Spleen (tissue), 11 donors: Measurements from ENCODE around the gene ZNF775. TPM values are rescaled to one million over a fixed set of nuclear protein-coding genes. Genes with fewer than 3 reads are reported as not detected.

Source experiments
- DNase-seq: peaks from one replicate; pipeline ENCODE4 v3.0.0-alpha.2; 2020
- H3K27ac ChIP-seq, 8 donors: fragments of 200-600 bp; sonication (generic) in 7 of 8; 1 replicate in 4 of 8; 2 replicates in 4 of 8; pipeline versions ENCODE4 v1.5.0 to v1.8.0; 2016 to 2021; ENCODE audit warnings: inconsistent platforms in 4 of 8, mild to moderate bottlenecking in 4 of 8, moderate library complexity in 1 of 8
- H3K27me3 ChIP-seq, 7 donors: fragments of 200-600 bp; sonication (generic) in 6 of 7; replicated peaks in 1 of 7; 1 replicate in 4 of 7; 2 replicates in 3 of 7; pipeline versions ENCODE4 v1.5.0 to v1.8.0; 2016 to 2021; ENCODE audit warnings: inconsistent platforms in 3 of 7, mild to moderate bottlenecking in 1 of 7
- H3K36me3 ChIP-seq, 6 donors: fragments of 200-600 bp; sonication (generic) in 5 of 6; 1 replicate in 4 of 6; 2 replicates in 2 of 6; pipeline versions ENCODE4 v1.5.0 to v1.8.0; 2016 to 2021; ENCODE audit warnings: inconsistent platforms in 2 of 6
- H3K4me1 ChIP-seq, 6 donors: fragments of 200-600 bp; sonication (generic) in 5 of 6; 1 replicate in 3 of 6; 2 replicates in 3 of 6; pipeline versions ENCODE4 v1.5.0 to v1.8.0; 2016 to 2021; ENCODE audit warnings: inconsistent platforms in 3 of 6
- H3K4me3 ChIP-seq, 8 donors: fragments of 200-600 bp; sonication (generic) in 7 of 8; 1 replicate in 4 of 8; 2 replicates in 4 of 8; pipeline versions ENCODE4 v1.5.0 to v1.8.0; 2016 to 2021; ENCODE audit warnings: inconsistent platforms in 4 of 8, mild to moderate bottlenecking in 4 of 8, moderate library complexity in 2 of 8
- H3K9me3 ChIP-seq, 8 donors: fragments of 200-600 bp; sonication (generic) in 7 of 8; 1 replicate in 4 of 8; 2 replicates in 4 of 8; pipeline versions ENCODE4 v1.5.0 to v1.8.0; 2016 to 2021; ENCODE audit warnings: inconsistent platforms in 4 of 8
- POLR2A ChIP-seq, 3 donors: fragments of 450-650 bp; IDR thresholded peaks; one replicate each; pipeline ENCODE4 v1.5.1; 2017; ENCODE audit warnings: antibody characterized with exemption in 3 of 3, mild to moderate bottlenecking in 1 of 3
- POLR2AphosphoS5 ChIP-seq, 3 donors: sonication (generic); formaldehyde crosslinking; IDR thresholded peaks; one replicate each; pipeline ENCODE4 v1.5.1; 2017; ENCODE audit warnings: antibody characterized with exemption in 3 of 3
- WGBS, 5 donors: extraction: QIAGEN DNeasy Blood & Tissue Kit in 3 of 5; methylation state at CpG; one replicate each; pipeline versions ENCODE4 v1.1.5 to v1.1.7; 2013 to 2018; 5-methylcytosine and 5-hydroxymethylcytosine counted together
- intact Hi-C: fragments of 100-400 bp; cut with DNase I; formaldehyde crosslinking; loops from one replicate; pipeline ENCODE4 v1.15.0; 2023; ENCODE audit warnings: low total_unique reads
- polyA plus RNA-seq, 3 donors: library from polyadenylated mRNA; stranded (reverse); fragments of 200-250 nt; gene quantifications; one replicate each; pipeline ENCODE4 v1.2.1, GENCODE V29; 2013
- total RNA-seq, 7 donors: library from RNA; depleted of rRNA in 3 of 7; stranded (reverse); fragments of >200 nt in 3 of 7; fragmentation: NEBNext Ultra II Directional in 4 of 7; extraction: Animal tissue kit (Norgen Biotek cat#: 25700) in 4 of 7; gene quantifications; one replicate each; pipeline versions ENCODE4 v1.1.0 to v1.2.1, GENCODE V29; 2016 to 2021
- TF ChIP-seq, protein P1 (sequence below), 11 experiments: fragments of 200-600 bp in 7 of 11; fragments of 450-650 bp in 4 of 11; sonication (generic) in 4 of 11; IDR thresholded peaks in 8 of 11; conservative IDR thresholded peaks in 3 of 11; 1 replicate in 7 of 11; 2 replicates in 4 of 11; pipeline versions ENCODE4 v1.4.0 to v1.8.0; 2016 to 2021; ENCODE audit warnings: antibody characterized with exemption in 11 of 11, inconsistent platforms in 4 of 11, mild to moderate bottlenecking in 1 of 11
- donor health status: healthy with polysubstance abuse.
- donor health status: DM: no; HTN: no; CAD: no; lungs with moderate emphysema.
- donor health status: DM: no; HTN: no; CAD: no.
- donor health status: Bipolar disorder and iron deficiency.
- donor health status: healthy.
- donor health status: DM: no; HTN: no; CAD: no.
- donor health status: DM: yes; HTN: yes; CAD: no.

Gene ZNF775
- total and polyA plus RNA-seq, 10 donors, result 2.0 to 5.7 (median 4.2) TPM

DNA sequence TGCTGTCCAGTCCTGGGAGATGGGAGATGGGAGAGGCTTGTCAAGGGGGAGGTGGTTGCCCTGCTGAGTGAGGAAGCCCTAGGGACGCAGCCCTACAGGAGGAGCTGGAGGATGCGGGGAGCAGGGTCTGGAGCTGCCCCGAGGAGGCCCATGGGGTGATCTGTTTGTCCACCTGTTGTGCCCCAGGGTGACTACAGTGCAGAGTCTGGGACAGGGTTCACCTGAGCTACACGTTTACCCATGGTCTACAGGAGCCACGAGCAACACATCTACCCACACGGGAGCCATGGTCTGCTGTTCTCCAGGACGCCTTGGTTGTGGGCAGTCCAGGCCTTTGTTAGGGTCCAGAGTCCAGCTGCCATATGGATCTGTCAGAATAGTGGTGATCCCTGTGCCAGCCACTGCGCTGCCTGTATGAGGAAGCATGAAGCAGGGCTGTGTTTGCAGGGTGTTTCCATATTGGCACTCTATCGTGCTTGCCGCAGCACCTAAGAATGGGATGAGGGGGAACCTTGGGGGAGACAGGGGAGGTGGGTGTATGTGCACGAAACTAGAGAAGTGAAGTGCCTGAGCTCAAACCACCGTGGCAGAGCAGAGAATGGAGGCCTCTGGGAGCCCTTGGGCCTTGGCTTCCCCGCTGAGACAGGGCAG, 23.7 kb downstream of the ZNF775 start:
- Histone ChIP-seq H3K27me3 (no peaks in the 10 kb centered on the region), H3K4me3 (no peak overlapping the region), H3K27ac (no peak overlapping the region), H3K4me1 (peaks cover 22 to 57% (median 43%) of the 10 kb centered on the region in 6 donors), H3K36me3 (peaks cover 0 to 22% (median 11%) of the 10 kb centered on the region in 6 donors), H3K9me3 (no peaks in the 10 kb centered on the region)
- intact Hi-C loops, result no loop called here
- WGBS, 5 donors, result 88 to 95% (median 90%) methylated on average over 11 to 13 of the region's 13 CpGs
- no peak for DNase-seq
- TF ChIP-seq POLR2A (IDR thresholded peaks at IDR 0.05) (no peak), POLR2AphosphoS5 (IDR thresholded peaks at IDR 0.05) (no peak)
- TF ChIP-seq, protein P1, sequence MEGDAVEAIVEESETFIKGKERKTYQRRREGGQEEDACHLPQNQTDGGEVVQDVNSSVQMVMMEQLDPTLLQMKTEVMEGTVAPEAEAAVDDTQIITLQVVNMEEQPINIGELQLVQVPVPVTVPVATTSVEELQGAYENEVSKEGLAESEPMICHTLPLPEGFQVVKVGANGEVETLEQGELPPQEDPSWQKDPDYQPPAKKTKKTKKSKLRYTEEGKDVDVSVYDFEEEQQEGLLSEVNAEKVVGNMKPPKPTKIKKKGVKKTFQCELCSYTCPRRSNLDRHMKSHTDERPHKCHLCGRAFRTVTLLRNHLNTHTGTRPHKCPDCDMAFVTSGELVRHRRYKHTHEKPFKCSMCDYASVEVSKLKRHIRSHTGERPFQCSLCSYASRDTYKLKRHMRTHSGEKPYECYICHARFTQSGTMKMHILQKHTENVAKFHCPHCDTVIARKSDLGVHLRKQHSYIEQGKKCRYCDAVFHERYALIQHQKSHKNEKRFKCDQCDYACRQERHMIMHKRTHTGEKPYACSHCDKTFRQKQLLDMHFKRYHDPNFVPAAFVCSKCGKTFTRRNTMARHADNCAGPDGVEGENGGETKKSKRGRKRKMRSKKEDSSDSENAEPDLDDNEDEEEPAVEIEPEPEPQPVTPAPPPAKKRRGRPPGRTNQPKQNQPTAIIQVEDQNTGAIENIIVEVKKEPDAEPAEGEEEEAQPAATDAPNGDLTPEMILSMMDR (IDR thresholded peaks at IDR 0.05 in 8 of 11, conservative IDR thresholded peaks at IDR 0.05 in 3 of 11), result no peak

DNA sequence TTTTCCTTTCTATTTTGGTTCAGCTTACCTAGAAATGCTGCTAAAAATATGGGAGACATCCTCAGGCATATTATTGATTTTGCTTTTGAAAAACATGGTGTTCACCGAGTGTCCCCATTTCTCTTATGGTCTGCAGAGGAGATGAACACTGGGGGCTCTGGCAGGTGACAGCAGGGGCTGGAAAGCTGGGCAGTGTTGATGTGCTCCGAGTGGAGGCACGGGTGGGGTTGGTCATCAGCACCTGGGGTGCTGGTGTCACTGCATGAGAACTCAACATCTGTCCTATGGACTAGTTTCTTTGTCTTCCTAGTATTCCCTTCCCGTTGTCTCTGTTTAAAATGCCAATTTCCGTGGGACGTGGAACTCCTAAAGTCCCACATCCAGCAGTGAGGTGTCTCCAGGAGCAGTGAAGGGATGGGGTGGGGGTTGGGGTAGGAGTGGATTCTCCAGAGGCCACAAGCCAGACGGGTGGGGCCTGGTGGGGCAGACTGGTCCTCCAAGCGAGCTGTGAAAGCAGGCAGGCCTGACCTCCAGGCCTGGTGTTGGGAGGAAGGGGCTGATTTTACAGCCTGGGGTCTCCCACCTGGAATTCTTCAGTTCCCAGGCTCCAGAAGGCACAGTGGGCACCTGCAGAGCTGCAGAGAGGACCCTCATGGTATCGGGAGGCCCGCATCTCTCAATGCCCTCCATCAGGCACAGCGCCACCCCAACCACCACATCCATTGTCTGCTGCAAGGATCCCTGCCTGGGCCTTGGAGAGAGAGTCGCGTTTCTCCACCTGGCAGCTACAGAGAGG, 24.4 kb downstream of the ZNF775 start:
- intact Hi-C loops, result no loop called here
- H3K4me3 ChIP-seq, result peak overlapping the region in 1 of 8 donors; percentile 87
- no peaks in the 10 kb centered on the region for H3K9me3 ChIP-seq
- no peak for TF ChIP-seq POLR2A (IDR thresholded peaks at IDR 0.05)
- TF ChIP-seq POLR2AphosphoS5 (IDR thresholded peaks at IDR 0.05), result no peak
- TF ChIP-seq, protein P1 (IDR thresholded peaks at IDR 0.05 in 8 of 11, conservative IDR thresholded peaks at IDR 0.05 in 3 of 11), result no peak
- peak overlapping the region; percentile 94 to 98 (median 96) for H3K27ac ChIP-seq
- no peaks in the 10 kb centered on the region for H3K27me3 ChIP-seq
- DNase-seq, result peak; percentile 76
- H3K36me3 ChIP-seq, result peaks cover 0 to 22% (median 6%) of the 10 kb centered on the region in 6 donors
- WGBS, 5 donors, result 87 to 94% (median 89%) methylated on average over 11 to 13 of the region's 13 CpGs
- peaks cover 22 to 65% (median 43%) of the 10 kb centered on the region in 6 donors for H3K4me1 ChIP-seq

GRCh38 chr7:150404172-150404804, 25.2 kb downstream of the ZNF775 start:
- Histone ChIP-seq H3K36me3 (peaks cover 0 to 17% (median 6%) of the 10 kb centered on the region in 6 donors), H3K9me3 (no peaks in the 10 kb centered on the region), H3K4me3 (peak overlapping the region; percentile 53 to 87 (median 57)), H3K27me3 (no peaks in the 10 kb centered on the region), H3K4me1 (peaks cover 22 to 72% (median 43%) of the 10 kb centered on the region in 6 donors), H3K27ac (peak overlapping the region; percentile 94 to 98 (median 96))
- peak; percentile 82 for DNase-seq
- intact Hi-C loops, result no loop called here
- TF ChIP-seq POLR2A (IDR thresholded peaks at IDR 0.05), result no peak
- TF ChIP-seq POLR2AphosphoS5 (IDR thresholded peaks at IDR 0.05), result peak in 2 of 3 donors; percentile 51 to 64
- 19 to 30% (median 27%) methylated on average over 16 of the region's 16 CpGs for WGBS, 5 donors

DNA sequence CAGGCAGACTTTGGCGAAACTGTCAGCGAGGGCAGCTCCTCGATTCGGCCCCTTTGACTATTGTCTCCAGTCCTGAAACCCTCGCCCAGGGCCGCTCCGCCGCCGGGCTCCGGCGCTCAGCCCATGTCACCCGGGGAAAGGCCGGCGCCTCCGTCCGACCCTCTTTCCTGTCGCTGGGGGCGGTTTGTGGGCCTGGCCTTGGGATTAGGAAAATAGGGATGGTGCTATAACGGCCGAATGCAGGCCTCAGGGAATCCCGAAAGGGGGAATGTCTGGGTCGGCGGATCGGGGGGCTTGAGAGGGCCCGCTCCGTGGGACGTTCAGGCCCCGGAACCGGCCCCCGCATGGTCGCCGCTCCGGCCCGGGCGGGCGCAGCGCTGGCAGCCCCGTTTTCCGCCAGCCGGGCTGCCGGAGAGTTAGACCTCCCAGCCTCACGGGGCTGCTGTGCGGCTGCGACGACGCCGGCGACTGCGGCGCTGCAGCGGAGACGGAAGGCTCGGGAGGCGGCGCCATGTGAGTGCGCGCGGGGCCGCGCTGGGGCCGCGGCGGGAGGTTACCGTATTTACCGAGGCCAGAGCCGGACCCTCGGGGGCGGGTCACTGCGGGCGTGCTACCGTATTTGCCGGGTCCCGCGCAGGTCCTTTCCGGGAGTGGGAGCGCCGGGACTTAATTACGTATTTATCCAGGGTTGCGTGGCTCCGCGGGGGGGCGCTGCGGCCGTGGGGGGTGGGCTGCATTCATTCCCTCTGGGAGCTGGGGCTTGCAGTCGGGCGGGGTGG, 25.9 kb downstream of the ZNF775 start:
- H3K9me3 ChIP-seq, result no peaks in the 10 kb centered on the region
- WGBS, 5 donors, result 0 to 1% (median 0%) methylated on average over 27 to 86 of the region's 86 CpGs

More for the DNA sequence above, 25.9 kb downstream of the ZNF775 start:
- peak in 2 of 3 donors; percentile 9 to 65 for TF ChIP-seq POLR2A (IDR thresholded peaks at IDR 0.05)
- peak; percentile 87 to 92 (median 90) for TF ChIP-seq POLR2AphosphoS5 (IDR thresholded peaks at IDR 0.05)
- TF ChIP-seq, protein P1 (IDR thresholded peaks at IDR 0.05 in 8 of 11, conservative IDR thresholded peaks at IDR 0.05 in 3 of 11), result peak in 5 of 11 experiments; percentile 7 to 41 (median 36)
- Histone ChIP-seq H3K4me3 (peak overlapping the region; percentile 53 to 87 (median 57)), H3K4me1 (peaks cover 22 to 75% (median 43%) of the 10 kb centered on the region in 6 donors), H3K27me3 (no peaks in the 10 kb centered on the region), H3K36me3 (peaks cover 0 to 20% (median 6%) of the 10 kb centered on the region in 6 donors), H3K27ac (peak overlapping the region; percentile 94 to 98 (median 96))
- intact Hi-C loops, result no loop called here
- peak; percentile 96 for DNase-seq
